Smooth muscle cell (in vitro differentiated cells): Measurements from ENCODE around the gene PCDH9. TPM values are rescaled to one million over a fixed set of nuclear protein-coding genes. Genes with fewer than 3 reads are reported as not detected.

ENCODE experiments used
- DNase-seq: peaks from one replicate; lab custom pipeline; 2025; ENCODE audit not compliant: unreplicated experiment; lab: John Stamatoyannopoulos, UW
- H2AFZ ChIP-seq: fragments of 200-600 bp; sonication (generic); 2 replicates; pipeline ENCODE4 v1.6.0; 2016; ENCODE audit warnings: antibody characterized with exemption, low read depth, mild to moderate bottlenecking
- H3F3A ChIP-seq: fragments of 200-600 bp; sonication (generic); 2 replicates; pipeline ENCODE4 v1.6.0; 2017; ENCODE audit warnings: antibody characterized with exemption, low read depth
- H3K27ac ChIP-seq: fragments of 200-600 bp; sonication (generic); 2 replicates; pipeline ENCODE4 v1.5.1; 2016; ENCODE audit warnings: low read depth, mild to moderate bottlenecking
- H3K27me3 ChIP-seq: fragments of 200-600 bp; sonication (generic); 2 replicates; pipeline ENCODE4 v1.6.1; 2016; ENCODE audit warnings: low read depth, mild to moderate bottlenecking
- H3K36me3 ChIP-seq: fragments of 200-600 bp; sonication (generic); 2 replicates; pipeline ENCODE4 v1.5.1; 2016; ENCODE audit warnings: low read depth
- H3K4me1 ChIP-seq: fragments of 200-600 bp; sonication (generic); 2 replicates; pipeline ENCODE4 v1.5.1; 2016; ENCODE audit warnings: low read depth
- H3K4me2 ChIP-seq: fragments of 200-600 bp; sonication (generic); 2 replicates; pipeline ENCODE4 v1.6.0; 2016; ENCODE audit warnings: mild to moderate bottlenecking
- H3K4me3 ChIP-seq: fragments of 200-600 bp; sonication (generic); 2 replicates; pipeline ENCODE4 v1.5.1; 2016; ENCODE audit warnings: mild to moderate bottlenecking
- H3K79me2 ChIP-seq: fragments of 200-600 bp; sonication (generic); 2 replicates; pipeline ENCODE4 v1.6.0; 2016; ENCODE audit warnings: low read depth, mild to moderate bottlenecking
- H3K9ac ChIP-seq: fragments of 200-600 bp; sonication (generic); 2 replicates; pipeline ENCODE4 v1.6.0; 2016; ENCODE audit warnings: low read depth
- H3K9me3 ChIP-seq: fragments of 200-600 bp; sonication (generic); replicated peaks from 2 replicates; pipeline ENCODE4 v1.5.1; 2016; ENCODE audit warnings: low read depth
- H4K20me1 ChIP-seq: fragments of 200-600 bp; sonication (generic); 2 replicates; pipeline ENCODE4 v1.6.0; 2016; ENCODE audit warnings: low read depth
- WGBS: methylation state at CpG from one replicate; pipeline ENCODE4 v1.1.7; 2016; ENCODE audit warnings: low lambda C conversion rate; 5-methylcytosine and 5-hydroxymethylcytosine counted together
- polyA plus RNA-seq: library from polyadenylated mRNA; unstranded; fragments of >200 nt; fragmentation: Nextera tagmentation; extraction: Ambion mirVana; gene quantifications from 2 replicates; pipeline ENCODE4 v1.2.1, GENCODE V29; 2016
- total RNA-seq: library from RNA; depleted of rRNA; stranded (reverse); fragments of >200 nt; gene quantifications from 2 replicates; pipeline ENCODE4 v1.2.3, GENCODE V29; 2014
- TF ChIP-seq, protein P1 (sequence below): fragments of 200-600 bp; sonication (generic); IDR thresholded peaks from 2 replicates; pipeline ENCODE4 v1.5.1; 2017; ENCODE audit warnings: borderline replicate concordance, mild to moderate bottlenecking, antibody characterized with exemption; ENCODE audit not compliant: insufficient read depth, poor library complexity, severe bottlenecking

Gene PCDH9
- total and polyA plus RNA-seq, 2 experiments from 2014 or later = 0.65 to 1.9 TPM

- Histone ChIP-seq H3K36me3 (no peaks in the 10 kb centered on the region), H3K27ac (no peak overlapping the region), H3K9ac (no peak overlapping the region), H3K4me2 (no peak overlapping the region), H3K4me1 (no peaks in the 10 kb centered on the region), H3F3A (no peaks in the 10 kb centered on the region), H3K79me2 (no peaks in the 10 kb centered on the region), H2AFZ (no peak overlapping the region), H4K20me1 (no peaks in the 10 kb centered on the region), H3K4me3 (no peak overlapping the region), H3K27me3 (no peaks in the 10 kb centered on the region), H3K9me3 (no peaks in the 10 kb centered on the region)
- DNase-seq = no peak
- 85% methylated on average over 5 of the region's 5 CpGs for WGBS
- TF ChIP-seq, protein P1, sequence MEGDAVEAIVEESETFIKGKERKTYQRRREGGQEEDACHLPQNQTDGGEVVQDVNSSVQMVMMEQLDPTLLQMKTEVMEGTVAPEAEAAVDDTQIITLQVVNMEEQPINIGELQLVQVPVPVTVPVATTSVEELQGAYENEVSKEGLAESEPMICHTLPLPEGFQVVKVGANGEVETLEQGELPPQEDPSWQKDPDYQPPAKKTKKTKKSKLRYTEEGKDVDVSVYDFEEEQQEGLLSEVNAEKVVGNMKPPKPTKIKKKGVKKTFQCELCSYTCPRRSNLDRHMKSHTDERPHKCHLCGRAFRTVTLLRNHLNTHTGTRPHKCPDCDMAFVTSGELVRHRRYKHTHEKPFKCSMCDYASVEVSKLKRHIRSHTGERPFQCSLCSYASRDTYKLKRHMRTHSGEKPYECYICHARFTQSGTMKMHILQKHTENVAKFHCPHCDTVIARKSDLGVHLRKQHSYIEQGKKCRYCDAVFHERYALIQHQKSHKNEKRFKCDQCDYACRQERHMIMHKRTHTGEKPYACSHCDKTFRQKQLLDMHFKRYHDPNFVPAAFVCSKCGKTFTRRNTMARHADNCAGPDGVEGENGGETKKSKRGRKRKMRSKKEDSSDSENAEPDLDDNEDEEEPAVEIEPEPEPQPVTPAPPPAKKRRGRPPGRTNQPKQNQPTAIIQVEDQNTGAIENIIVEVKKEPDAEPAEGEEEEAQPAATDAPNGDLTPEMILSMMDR = no peak
These were observed 662.1 kb downstream of the PCDH9 start for GRCh38 chr13:66567899-66568612.

DNA sequence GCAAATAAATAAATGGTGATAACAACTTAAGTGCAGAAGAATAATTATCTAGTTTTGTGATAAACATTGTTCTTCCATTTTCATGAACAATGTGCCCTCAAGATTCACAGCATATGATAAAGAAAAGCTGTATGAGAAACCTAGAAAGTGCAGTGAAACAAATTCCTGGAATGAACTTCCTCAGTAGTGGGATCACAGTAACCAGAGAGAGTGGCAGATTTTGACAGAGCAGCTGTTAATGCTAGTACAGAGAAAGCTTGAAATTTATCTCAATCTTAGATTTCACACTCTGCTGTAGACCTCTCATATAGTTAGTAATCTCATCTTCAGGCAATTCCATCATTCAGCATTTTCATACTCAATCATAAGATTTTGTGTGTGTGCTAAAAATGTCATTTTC is 664.9 kb downstream of the PCDH9 start:
- no peaks in the 10 kb centered on the region for H3K79me2 ChIP-seq
- H3K4me1 ChIP-seq = no peaks in the 10 kb centered on the region
- TF ChIP-seq, protein P1 = no peak
- H3K27me3 ChIP-seq = no peaks in the 10 kb centered on the region
- no peaks in the 10 kb centered on the region for H3K9me3 ChIP-seq
- H4K20me1 ChIP-seq = no peaks in the 10 kb centered on the region
- H3K9ac ChIP-seq = no peak overlapping the region
- no peak overlapping the region for H3K4me3 ChIP-seq
- H3K4me2 ChIP-seq = no peak overlapping the region
- no peak overlapping the region for H2AFZ ChIP-seq
- H3K36me3 ChIP-seq = no peaks in the 10 kb centered on the region
- DNase-seq = no peak
- H3K27ac ChIP-seq = no peak overlapping the region
- H3F3A ChIP-seq = no peaks in the 10 kb centered on the region

DNA sequence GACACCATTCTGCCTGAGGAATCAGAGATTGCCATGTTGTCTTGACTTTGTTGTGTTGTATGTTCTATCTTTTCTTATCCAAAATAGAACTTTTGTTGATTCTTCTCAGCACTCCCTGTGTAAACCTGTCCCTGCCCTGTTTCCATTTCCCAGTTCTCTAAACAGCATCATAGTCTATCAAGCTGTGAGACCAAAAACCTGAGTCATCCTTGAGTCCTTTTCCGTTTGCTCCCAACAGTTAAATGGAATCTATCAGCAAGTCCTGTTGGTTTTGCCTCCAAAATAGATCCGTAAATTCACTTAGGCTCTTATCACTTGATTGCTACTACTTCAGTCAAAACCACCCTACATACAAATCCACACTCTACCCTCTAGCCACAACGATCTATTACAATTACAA is 667.1 kb downstream of the PCDH9 start:
- no peaks in the 10 kb centered on the region for H4K20me1 ChIP-seq
- H3K4me2 ChIP-seq = no peak overlapping the region
- no peaks in the 10 kb centered on the region for H3K79me2 ChIP-seq
- no peak for DNase-seq
- no peaks in the 10 kb centered on the region for H3F3A ChIP-seq
- H3K9ac ChIP-seq = no peak overlapping the region
- WGBS = 54% methylated on average over 3 of the region's 3 CpGs
- no peaks in the 10 kb centered on the region for H3K4me1 ChIP-seq
- no peaks in the 10 kb centered on the region for H3K27me3 ChIP-seq
- no peak overlapping the region for H2AFZ ChIP-seq
- H3K36me3 ChIP-seq = no peaks in the 10 kb centered on the region
- TF ChIP-seq, protein P1 = no peak
- no peak overlapping the region for H3K27ac ChIP-seq
- H3K4me3 ChIP-seq = no peak overlapping the region
- H3K9me3 ChIP-seq = no peaks in the 10 kb centered on the region

DNA sequence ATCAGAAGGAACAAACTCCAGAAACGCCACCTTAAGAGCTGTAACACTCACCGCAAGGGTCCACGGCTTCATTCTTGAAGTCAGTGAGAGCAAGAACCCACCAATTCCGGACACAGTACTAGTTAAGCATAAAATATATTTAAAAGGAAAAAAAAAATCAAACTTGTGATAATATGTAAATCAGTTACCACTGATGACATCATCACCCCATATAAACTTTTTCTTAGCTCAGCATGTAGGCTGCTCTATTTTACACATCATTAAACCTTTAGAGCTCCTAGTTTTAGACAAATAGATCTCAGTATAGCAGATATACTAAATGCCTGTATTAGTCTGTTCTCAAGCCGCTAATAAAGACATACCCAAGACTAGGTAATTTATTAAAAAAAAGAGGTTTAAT is 668.1 kb downstream of the PCDH9 start:
- H2AFZ ChIP-seq = no peak overlapping the region
- H3K4me2 ChIP-seq = no peak overlapping the region
- H3K27me3 ChIP-seq = no peaks in the 10 kb centered on the region
- no peaks in the 10 kb centered on the region for H3K36me3 ChIP-seq
- no peaks in the 10 kb centered on the region for H3K79me2 ChIP-seq
- no peak overlapping the region for H3K9ac ChIP-seq
- H3K27ac ChIP-seq = no peak overlapping the region
- no peaks in the 10 kb centered on the region for H3F3A ChIP-seq
- no peak overlapping the region for H3K4me3 ChIP-seq
- H3K4me1 ChIP-seq = no peaks in the 10 kb centered on the region
- no peaks in the 10 kb centered on the region for H4K20me1 ChIP-seq
- TF ChIP-seq, protein P1 = no peak
- DNase-seq = no peak
- H3K9me3 ChIP-seq = no peaks in the 10 kb centered on the region
- 78% methylated on average over 5 of the region's 5 CpGs for WGBS
